Measurements from ENCODE around the gene CD300C.

DNA sequence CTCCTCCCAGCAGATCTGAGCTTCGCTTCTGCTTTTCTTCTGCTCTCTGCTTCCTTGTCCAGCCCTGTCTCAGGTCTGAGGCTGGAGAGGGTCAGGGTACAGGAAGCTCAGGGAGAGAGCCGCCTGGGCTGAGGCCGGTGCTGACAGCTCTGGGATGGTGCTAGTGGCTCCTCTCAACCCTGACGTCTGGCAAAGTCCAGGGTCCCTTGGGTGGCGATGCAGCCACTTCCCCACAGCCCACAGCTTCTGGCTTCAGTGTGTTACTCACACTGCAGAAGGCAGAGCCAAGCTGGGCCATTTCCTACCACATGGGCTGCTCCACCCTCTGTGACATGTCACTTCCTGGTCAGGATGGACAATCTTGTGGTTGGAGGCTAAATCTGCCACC, at the start of gene CD300C:
- peak in 1 of 4 donors; percentile 45 for TF ChIP-seq POLR2A (IDR thresholded peaks at IDR 0.05)
- TF ChIP-seq, protein P1, sequence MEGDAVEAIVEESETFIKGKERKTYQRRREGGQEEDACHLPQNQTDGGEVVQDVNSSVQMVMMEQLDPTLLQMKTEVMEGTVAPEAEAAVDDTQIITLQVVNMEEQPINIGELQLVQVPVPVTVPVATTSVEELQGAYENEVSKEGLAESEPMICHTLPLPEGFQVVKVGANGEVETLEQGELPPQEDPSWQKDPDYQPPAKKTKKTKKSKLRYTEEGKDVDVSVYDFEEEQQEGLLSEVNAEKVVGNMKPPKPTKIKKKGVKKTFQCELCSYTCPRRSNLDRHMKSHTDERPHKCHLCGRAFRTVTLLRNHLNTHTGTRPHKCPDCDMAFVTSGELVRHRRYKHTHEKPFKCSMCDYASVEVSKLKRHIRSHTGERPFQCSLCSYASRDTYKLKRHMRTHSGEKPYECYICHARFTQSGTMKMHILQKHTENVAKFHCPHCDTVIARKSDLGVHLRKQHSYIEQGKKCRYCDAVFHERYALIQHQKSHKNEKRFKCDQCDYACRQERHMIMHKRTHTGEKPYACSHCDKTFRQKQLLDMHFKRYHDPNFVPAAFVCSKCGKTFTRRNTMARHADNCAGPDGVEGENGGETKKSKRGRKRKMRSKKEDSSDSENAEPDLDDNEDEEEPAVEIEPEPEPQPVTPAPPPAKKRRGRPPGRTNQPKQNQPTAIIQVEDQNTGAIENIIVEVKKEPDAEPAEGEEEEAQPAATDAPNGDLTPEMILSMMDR (IDR thresholded peaks at IDR 0.05) = no peak

All from esophagus squamous epithelium (tissue), 4 donors.